GM10248 (cell line): ENCODE results near the gene ARMH3.

ENCODE experiments used
- CTCF ChIA-PET: fragments of 300-600 bp; sonication (Branson Sonifier 250); formaldehyde crosslinking; extraction: SDS; loops from one replicate; lab custom pipeline; 2021; ENCODE audit warnings: antibody characterized with exemption; lab: Yijun Ruan, JAX
- POLR2A ChIA-PET: fragments of 350-650 bp; sonication (Branson Sonifier 250); formaldehyde crosslinking; extraction: SDS; loops from one replicate; lab custom pipeline; 2020; ENCODE audit warnings: antibody characterized with exemption; lab: Yijun Ruan, JAX
- DNase-seq: peaks from one replicate; pipeline ENCODE4 v3.0.0; 2012; ENCODE audit errors: extremely low spot score
- TF ChIP-seq, protein P1 (sequence below): IDR thresholded peaks from 2 replicates; pipeline ENCODE4 v1.5.1; 2012; ENCODE audit warnings: mild to moderate bottlenecking, low read depth; ENCODE audit errors: extremely low read depth, missing control alignments, control extremely low read depth

ARMH3 gene

DNA sequence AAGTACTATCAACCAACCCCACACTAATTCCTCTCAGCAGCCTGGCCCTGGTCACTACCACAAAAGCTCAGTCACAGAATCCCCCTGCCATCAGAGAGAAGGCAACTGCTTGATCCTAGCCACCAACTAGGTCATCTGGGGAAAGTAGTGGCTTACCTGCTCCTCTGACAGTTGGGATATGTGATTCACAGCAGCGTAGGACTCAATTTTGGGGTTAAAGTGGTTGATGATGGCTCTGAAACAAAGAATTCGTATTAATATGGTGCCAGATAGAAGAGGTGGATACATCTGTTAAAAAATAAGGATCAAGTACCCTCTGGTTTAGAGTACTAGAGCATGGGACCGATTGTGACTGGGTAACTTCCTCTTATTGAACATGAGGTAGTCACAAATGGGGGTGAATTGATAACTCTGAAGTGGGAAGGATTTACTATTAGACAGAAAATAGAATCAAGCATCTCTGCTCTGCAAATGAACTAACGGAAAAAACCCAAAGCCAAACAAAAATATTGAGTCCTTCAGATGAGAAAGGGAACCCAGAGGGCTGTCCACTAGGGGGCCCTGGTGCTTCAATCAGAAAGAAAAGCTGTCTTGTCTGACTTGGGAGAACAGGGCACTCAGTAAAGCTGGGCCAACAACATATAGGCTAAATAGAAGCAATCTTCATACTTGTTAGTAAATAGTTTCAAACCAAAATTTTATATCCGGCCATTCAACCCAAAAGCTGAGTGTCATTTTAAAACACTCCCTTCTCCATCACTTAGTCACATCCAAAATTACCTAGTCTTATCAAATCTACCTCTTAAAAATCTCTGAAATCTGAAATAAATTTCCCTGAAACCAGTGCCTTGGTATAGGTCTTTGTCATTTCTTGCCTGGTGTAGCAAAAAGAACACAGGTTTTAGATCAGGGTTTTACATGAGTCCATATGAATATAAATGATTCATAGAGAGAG lies 166.4 kb downstream of the ARMH3 start:
- ChIA-PET POLR2A (no interaction called here), CTCF (interaction anchor here (0.6 to 13.2 kb wide), 63 partner anchors 9 to 229 kb away, joined by 3 to 249 read pairs (median 4); partner anchors contain the start of gene KCNIP2)
- DNase-seq, result peak; percentile 72
- TF ChIP-seq, protein P1, sequence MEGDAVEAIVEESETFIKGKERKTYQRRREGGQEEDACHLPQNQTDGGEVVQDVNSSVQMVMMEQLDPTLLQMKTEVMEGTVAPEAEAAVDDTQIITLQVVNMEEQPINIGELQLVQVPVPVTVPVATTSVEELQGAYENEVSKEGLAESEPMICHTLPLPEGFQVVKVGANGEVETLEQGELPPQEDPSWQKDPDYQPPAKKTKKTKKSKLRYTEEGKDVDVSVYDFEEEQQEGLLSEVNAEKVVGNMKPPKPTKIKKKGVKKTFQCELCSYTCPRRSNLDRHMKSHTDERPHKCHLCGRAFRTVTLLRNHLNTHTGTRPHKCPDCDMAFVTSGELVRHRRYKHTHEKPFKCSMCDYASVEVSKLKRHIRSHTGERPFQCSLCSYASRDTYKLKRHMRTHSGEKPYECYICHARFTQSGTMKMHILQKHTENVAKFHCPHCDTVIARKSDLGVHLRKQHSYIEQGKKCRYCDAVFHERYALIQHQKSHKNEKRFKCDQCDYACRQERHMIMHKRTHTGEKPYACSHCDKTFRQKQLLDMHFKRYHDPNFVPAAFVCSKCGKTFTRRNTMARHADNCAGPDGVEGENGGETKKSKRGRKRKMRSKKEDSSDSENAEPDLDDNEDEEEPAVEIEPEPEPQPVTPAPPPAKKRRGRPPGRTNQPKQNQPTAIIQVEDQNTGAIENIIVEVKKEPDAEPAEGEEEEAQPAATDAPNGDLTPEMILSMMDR, result peak; percentile 82

DNA sequence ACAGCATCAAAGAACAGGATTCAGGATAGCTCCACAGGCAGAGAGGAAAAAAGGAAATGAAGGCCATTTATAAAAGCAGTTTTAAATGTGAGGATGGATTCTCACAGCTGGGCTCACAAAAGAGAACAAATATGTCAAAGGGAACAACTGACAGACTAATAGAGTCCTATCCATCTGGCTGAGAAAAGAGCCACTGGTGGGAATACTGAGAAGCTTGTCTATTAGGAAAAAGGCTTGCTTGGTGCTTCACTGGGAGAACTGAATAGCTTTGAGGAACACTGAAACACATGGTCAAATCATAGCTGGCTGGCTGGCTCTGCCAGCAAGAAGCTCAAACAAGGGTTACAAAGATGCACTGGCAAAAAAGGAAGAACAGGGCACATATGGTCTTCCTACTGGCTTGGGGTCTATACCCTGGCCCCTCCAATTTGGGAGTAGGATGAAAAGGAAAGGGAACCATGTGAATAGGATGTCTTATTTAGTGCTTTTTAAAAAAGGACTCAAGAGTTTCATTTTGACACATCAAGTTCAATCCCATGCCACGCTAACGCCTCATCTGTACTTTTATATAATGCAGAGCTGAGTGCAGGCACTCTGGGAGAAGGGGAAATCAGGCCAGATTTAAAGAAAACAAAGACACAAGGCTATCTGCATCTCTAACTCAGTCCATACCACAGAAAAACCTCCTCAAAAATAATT lies 167.6 kb downstream of the ARMH3 start:
- TF ChIP-seq, protein P1, result no peak
- no peak for DNase-seq
- CTCF ChIA-PET, result interaction anchor here (0.6 to 13.2 kb wide), 41 partner anchors 10 to 230 kb away, joined by 3 to 249 read pairs (median 7); partner anchors contain the start of gene KCNIP2
- POLR2A ChIA-PET, result interaction anchor here (0.6 to 1.0 kb wide), 2 partner anchors 47 to 1193 kb away, joined by 3 to 4 read pairs; no protein-coding TSS in a partner anchor

DNA sequence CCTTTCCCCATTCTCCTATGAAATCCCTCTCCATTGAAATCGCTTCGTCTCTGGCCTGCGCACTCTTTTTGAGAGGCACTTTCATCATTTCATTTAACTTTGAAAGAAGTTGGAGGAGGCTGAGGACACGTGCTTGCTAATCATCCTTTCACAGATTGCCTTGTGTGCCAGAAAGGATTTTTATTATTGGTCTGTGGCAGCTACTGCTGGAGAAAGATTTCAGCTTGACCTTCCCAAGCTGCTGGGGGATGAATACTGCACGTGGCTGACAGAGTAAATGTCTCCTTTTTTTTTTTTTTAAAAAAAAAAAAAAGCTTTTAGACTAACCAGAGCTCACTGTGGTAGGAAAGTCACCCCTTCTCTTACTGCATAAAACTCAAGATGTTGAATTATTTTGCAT lies 168.2 kb downstream of the ARMH3 start:
- CTCF ChIA-PET, result interaction anchor here (0.8 to 13.2 kb wide), 25 partner anchors 10 to 186 kb away, joined by 3 to 249 read pairs (median 16); partner anchors contain the start of gene KCNIP2
- TF ChIP-seq, protein P1, result no peak
- POLR2A ChIA-PET, result interaction anchor here (0.6 to 1.0 kb wide), 2 partner anchors 47 to 1193 kb away, joined by 3 to 4 read pairs; no protein-coding TSS in a partner anchor
- no peak for DNase-seq

DNA sequence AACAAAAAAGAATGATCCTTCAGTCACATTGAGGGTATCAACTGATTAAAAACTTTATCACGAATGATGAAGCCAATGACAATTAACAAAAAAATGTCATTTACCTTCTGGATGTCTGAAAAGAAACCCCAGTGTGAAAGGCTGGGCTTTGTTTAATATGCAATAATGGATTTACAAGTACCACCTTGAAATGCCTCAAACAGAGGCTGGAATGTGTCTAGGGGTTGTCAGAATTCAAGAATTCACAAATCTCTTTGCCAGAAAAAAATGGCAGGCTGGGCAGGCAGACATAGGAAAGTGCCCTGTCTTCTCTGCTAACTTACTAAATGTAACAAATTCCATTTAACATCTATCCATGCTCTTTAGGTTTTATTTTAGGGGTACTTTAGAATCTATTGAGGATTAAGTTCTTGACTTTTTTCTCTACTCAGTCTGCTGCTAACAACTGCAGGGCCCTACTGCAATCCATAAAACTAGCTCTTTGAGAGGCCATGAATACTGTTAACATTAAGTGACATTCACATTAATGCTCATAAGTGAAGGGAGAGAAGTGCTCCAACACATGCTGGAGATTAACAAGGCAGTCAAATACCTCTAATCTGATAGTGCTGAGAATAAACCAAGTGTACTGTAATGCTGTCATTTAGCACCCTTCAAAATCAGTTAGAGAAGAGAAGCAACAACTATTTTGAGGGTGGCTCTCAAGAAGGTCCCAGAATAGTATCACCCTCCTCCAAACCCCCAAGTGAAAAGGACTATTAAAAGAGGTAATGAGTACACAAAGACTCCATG lies 169.3 kb downstream of the ARMH3 start:
- CTCF ChIA-PET, result interaction anchor here (1.2 to 13.2 kb wide), 7 partner anchors 9 to 187 kb away, joined by 3 to 249 read pairs (median 24); partner anchors contain the start of gene KCNIP2
- TF ChIP-seq, protein P1, result no peak
- no peak for DNase-seq
- POLR2A ChIA-PET, result no interaction called here

DNA sequence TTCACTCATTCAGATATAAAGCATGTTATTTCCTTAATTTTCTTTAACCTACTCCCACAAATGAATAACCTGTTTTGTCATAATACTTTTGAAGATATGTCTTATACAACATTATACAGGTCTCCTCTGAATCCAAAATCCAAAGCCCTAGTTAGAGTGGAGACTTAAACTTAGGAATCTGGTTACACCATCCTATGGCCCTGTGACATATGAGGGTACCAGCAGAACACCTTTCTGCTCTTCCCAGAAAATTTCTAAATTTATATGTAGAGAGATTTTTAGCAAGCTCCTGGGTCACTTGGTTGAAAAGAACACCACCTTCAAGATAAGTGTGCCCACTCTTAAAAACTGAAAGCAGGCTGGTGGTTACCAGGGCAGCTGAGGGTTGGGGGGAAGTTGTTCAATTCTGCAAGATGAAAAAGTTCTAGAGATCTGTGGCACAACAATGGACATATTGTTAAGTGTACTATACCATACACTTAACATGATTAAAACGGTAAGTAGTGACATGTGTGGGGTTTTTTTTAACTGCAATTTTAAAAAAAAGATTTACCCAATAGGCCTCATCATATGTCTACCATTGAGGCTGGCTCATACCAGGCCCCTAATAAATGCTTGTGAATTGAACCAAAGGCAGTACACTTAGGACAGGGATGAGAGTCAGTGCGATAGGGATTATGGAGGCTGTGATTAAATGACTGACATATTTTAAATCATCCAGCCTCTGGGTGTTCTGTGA lies 174.8 kb downstream of the ARMH3 start:
- DNase-seq, result no peak
- POLR2A ChIA-PET, result no interaction called here
- CTCF ChIA-PET, result interaction anchor here (1.1 to 8.0 kb wide), 14 partner anchors 7 to 192 kb away, joined by 3 to 65 read pairs (median 4); no protein-coding TSS in a partner anchor
- TF ChIP-seq, protein P1, result no peak
